H1 (cell line): ENCODE measurements around the gene NME7. TPM values are rescaled to one million over a fixed set of nuclear protein-coding genes. Genes with fewer than 3 reads are reported as not detected.

Source experiments
- CTCF ChIA-PET: fragments of 300-600 bp; sonication (Branson Sonifier 250); formaldehyde crosslinking; loops from one replicate; lab custom pipeline; 2021; ENCODE audit not compliant: partially characterized antibody; lab: Charles Lee
- POLR2A ChIA-PET: fragments of 300-600 bp; sonication (Branson Sonifier 250); formaldehyde crosslinking; loops from one replicate; lab custom pipeline; 2021; ENCODE audit warnings: inconsistent platforms; ENCODE audit not compliant: partially characterized antibody; lab: Charles Lee
- DNase-seq, 2 experiments: peaks; one replicate each; pipeline versions ENCODE4 v3.0.0 to v3.0.0-alpha.2; 2010 to 2022; ENCODE audit warnings: low spot score in 2 of 2, low read depth in 1 of 2, mixed read lengths in 1 of 2
- FAIRE-seq: peaks from 2 replicates; lab custom pipeline; 2011; peaks lifted over from hg19 to GRCh38; lab: Jason Lieb, UNC
- H2AFZ ChIP-seq: 2 replicates; pipeline ENCODE4 v1.8.1; 2012; ENCODE audit warnings: low read length, inconsistent platforms
- H2AK5ac ChIP-seq: 2 replicates; pipeline ENCODE4 v1.6.1; 2013; ENCODE audit warnings: low read depth, low read length
- H2BK120ac ChIP-seq: replicated peaks from 2 replicates; pipeline ENCODE3; 2013; ENCODE audit warnings: low read depth, low read length, inconsistent platforms
- H2BK12ac ChIP-seq: 2 replicates; pipeline ENCODE4 v1.6.1; 2013; ENCODE audit warnings: low read depth, low read length
- H2BK15ac ChIP-seq: 2 replicates; pipeline ENCODE4 v1.6.1; 2013; ENCODE audit warnings: low read length
- H2BK20ac ChIP-seq: 2 replicates; pipeline ENCODE4 v1.6.1; 2013; ENCODE audit warnings: low read length
- H2BK5ac ChIP-seq: 2 replicates; pipeline ENCODE4 v1.6.1; 2013; ENCODE audit warnings: low read depth, low read length
- H3K14ac ChIP-seq: 2 replicates; pipeline ENCODE4 v1.6.1; 2013; ENCODE audit warnings: inconsistent platforms; ENCODE audit not compliant: insufficient read length
- H3K18ac ChIP-seq: 2 replicates; pipeline ENCODE4 v1.6.1; 2013; ENCODE audit warnings: low read length; ENCODE audit errors: extremely low read depth
- H3K23ac ChIP-seq: 2 replicates; pipeline ENCODE4 v1.6.1; 2013; ENCODE audit warnings: inconsistent platforms; ENCODE audit not compliant: insufficient read length
- H3K23me2 ChIP-seq: 2 replicates; pipeline ENCODE4 v1.6.1; 2013; ENCODE audit warnings: low read depth, low read length
- H3K27ac ChIP-seq: 2 replicates; pipeline ENCODE4 v1.6.1; 2011; ENCODE audit warnings: low read depth, low read length, inconsistent platforms
- H3K27me3 ChIP-seq, 4 experiments: replicated peaks in 1 of 4; 1 replicate in 1 of 4; 2 replicates in 3 of 4; pipeline versions ENCODE4 v1.6.1 to v1.8.1; 2011 to 2013; ENCODE audit warnings: low read length in 3 of 4, mild to moderate bottlenecking in 3 of 4, inconsistent platforms in 2 of 4, mixed read lengths in 2 of 4, moderate library complexity in 1 of 4; ENCODE audit not compliant: control insufficient read depth in 3 of 4, insufficient read depth in 3 of 4; ENCODE audit errors: extremely low read depth in 1 of 4
- H3K36me3 ChIP-seq, 4 experiments: 2 replicates each; pipeline versions ENCODE4 v1.6.1 to v1.8.1; 2011 to 2013; ENCODE audit warnings: mild to moderate bottlenecking in 4 of 4, low read length in 3 of 4, moderate library complexity in 2 of 4, control low read depth in 1 of 4, inconsistent platforms in 1 of 4; ENCODE audit not compliant: insufficient read depth in 4 of 4, control insufficient read depth in 2 of 4
- H3K4ac ChIP-seq: replicated peaks from 2 replicates; pipeline ENCODE3; 2013; ENCODE audit warnings: low read length, low read depth, mixed read lengths, inconsistent platforms; ENCODE audit not compliant: insufficient read length
- H3K4me1 ChIP-seq, 4 experiments: replicated peaks in 1 of 4; 1 replicate in 1 of 4; 2 replicates in 3 of 4; pipeline versions ENCODE4 v1.6.1 to v1.8.1; 2011 to 2013; ENCODE audit warnings: low read length in 3 of 4, inconsistent platforms in 2 of 4, mixed read lengths in 1 of 4; ENCODE audit not compliant: insufficient read depth in 4 of 4, control insufficient read depth in 3 of 4
- H3K4me2 ChIP-seq, 2 experiments: 2 replicates each; pipeline versions ENCODE4 v1.6.1 to v1.8.1; 2011 to 2013; ENCODE audit warnings: low read depth in 2 of 2, low read length in 2 of 2, control low read depth in 1 of 2, inconsistent platforms in 1 of 2, mild to moderate bottlenecking in 1 of 2; ENCODE audit not compliant: insufficient read depth in 1 of 2
- H3K4me3 ChIP-seq, 4 experiments: fragments of 200-600, 300-600 bp in 1 of 4; sonication (generic), shearing (Covaris generic), sonication (Bioruptor Twin) in 1 of 4; 2 replicates each; pipeline versions ENCODE4 v1.5.1 to v1.8.1; 2011 to 2016; ENCODE audit warnings: low read length in 4 of 4, low read depth in 3 of 4, control low read depth in 2 of 4, inconsistent platforms in 2 of 4, mild to moderate bottlenecking in 2 of 4, mixed read lengths in 1 of 4, moderate library complexity in 1 of 4; ENCODE audit not compliant: insufficient read depth in 2 of 4; ENCODE audit errors: extremely low read depth in 1 of 4
- H3K56ac ChIP-seq: replicated peaks from 2 replicates; pipeline ENCODE3; 2013; ENCODE audit warnings: low read depth, mild to moderate bottlenecking, mixed read lengths, low read length, inconsistent platforms; ENCODE audit not compliant: insufficient read length
- H3K79me1 ChIP-seq: 2 replicates; pipeline ENCODE4 v1.6.1; 2013; ENCODE audit warnings: low read depth, low read length, control low read depth
- H3K79me2 ChIP-seq, 2 experiments: 2 replicates each; pipeline versions ENCODE4 v1.6.1 to v1.8.1; 2012 to 2013; ENCODE audit warnings: low read length in 2 of 2, mild to moderate bottlenecking in 2 of 2, inconsistent platforms in 1 of 2; ENCODE audit not compliant: insufficient read depth in 2 of 2, control insufficient read depth in 1 of 2
- H3K9ac ChIP-seq, 4 experiments: replicated peaks in 1 of 4; 1 replicate in 1 of 4; 2 replicates in 3 of 4; pipeline versions ENCODE4 v1.6.1 to v1.8.1; 2011 to 2013; ENCODE audit warnings: low read depth in 3 of 4, low read length in 3 of 4, control low read depth in 2 of 4, mild to moderate bottlenecking in 2 of 4, moderate library complexity in 2 of 4, inconsistent platforms in 1 of 4; ENCODE audit errors: extremely low read depth in 1 of 4
- H3K9me3 ChIP-seq, 2 experiments: 2 replicates each; pipeline versions ENCODE4 v1.6.1 to v1.8.1; 2012 to 2013; ENCODE audit warnings: mild to moderate bottlenecking in 2 of 2, moderate library complexity in 2 of 2, control low read depth in 1 of 2, inconsistent platforms in 1 of 2, low read depth in 1 of 2, low read length in 1 of 2, mixed read lengths in 1 of 2; ENCODE audit not compliant: insufficient read depth in 2 of 2
- H4K20me1 ChIP-seq, 2 experiments: replicated peaks in 1 of 2; 2 replicates each; pipeline versions ENCODE3 to v1.8.1; 2011 to 2013; ENCODE audit warnings: inconsistent platforms in 2 of 2, low read length in 2 of 2, mild to moderate bottlenecking in 1 of 2; ENCODE audit not compliant: insufficient read depth in 2 of 2, control insufficient read depth in 1 of 2
- H4K5ac ChIP-seq: 2 replicates; pipeline ENCODE4 v1.6.1; 2013; ENCODE audit warnings: low read length, low read depth, mixed read lengths, inconsistent platforms; ENCODE audit not compliant: insufficient read length
- H4K8ac ChIP-seq: 2 replicates; pipeline ENCODE4 v1.8.0; 2013; ENCODE audit warnings: mild to moderate bottlenecking, moderate library complexity, low read length, inconsistent platforms; ENCODE audit not compliant: insufficient read depth; ENCODE audit errors: extremely low read depth
- H4K91ac ChIP-seq: replicated peaks from 2 replicates; pipeline ENCODE3; 2013; ENCODE audit warnings: low read length, mixed read lengths, inconsistent platforms; ENCODE audit not compliant: insufficient read length
- CTBP2 ChIP-seq: IDR thresholded peaks from 2 replicates; pipeline ENCODE4 v1.7.0; 2011; ENCODE audit warnings: borderline replicate concordance, mild to moderate bottlenecking, moderate library complexity, mixed read lengths, low read length; ENCODE audit not compliant: insufficient read depth, insufficient read length
- WGBS, 2 experiments: shearing (Covaris generic) in 1 of 2; methylation state at CpG; one replicate each; pipeline versions ENCODE4 v1.1.6 to v1.1.7; 2013 to 2015; ENCODE audit warnings: low lambda C conversion rate in 2 of 2, mixed read lengths in 2 of 2, inconsistent platforms in 1 of 2, low coverage in 1 of 2, missing lambda C conversion rate in 1 of 2; ENCODE audit not compliant: insufficient replicate concordance in 2 of 2, insufficient coverage in 1 of 2, insufficient read length in 1 of 2; ENCODE audit errors: extremely low coverage in 1 of 2, missing lambda C conversion rate in 1 of 2; 5-methylcytosine and 5-hydroxymethylcytosine counted together
- polyA plus RNA-seq, 7 experiments: library from polyadenylated mRNA; depleted of rRNA in 3 of 7; stranded (reverse) in 5 of 7; unstranded in 2 of 7; fragments of >200 nt in 5 of 7; fragments of 200-250 nt in 2 of 7; gene quantifications; 1 replicate in 5 of 7; 2 replicates in 1 of 7; 4 replicates in 1 of 7; pipeline versions ENCODE4 v1.2.1 to v1.2.3, GENCODE V29; 2011 to 2013; ENCODE audit warnings: missing spikeins in 2 of 7, mixed read lengths in 2 of 7
- total RNA-seq: library from RNA; stranded (reverse); fragmentation: NEBNext Ultra II Directional; extraction: Animal tissue kit (Norgen Biotek cat#: 25700); gene quantifications from 2 replicates; pipeline ENCODE4 v1.2.1, GENCODE V29; 2021

Gene NME7
- total and polyA plus RNA-seq, 2 of the 8 experiments (the other 6 are each of a cell fraction or from before 2014, with no cell fraction given): 11.6 to 28.5 TPM

GRCh38 chr1:169092399-169092798 is 275.2 kb downstream of the NME7 start:
- no peak for FAIRE-seq
- H2BK15ac ChIP-seq: no peak overlapping the region
- H3K27ac ChIP-seq: no peak overlapping the region
- no peak overlapping the region for H3K14ac ChIP-seq
- H2AK5ac ChIP-seq: no peak overlapping the region
- CTCF ChIA-PET: interaction anchor here (0.7 to 1.3 kb wide), 2 partner anchors 8 to 489 kb away, joined by 3 read pairs; no protein-coding TSS in a partner anchor
- H2AFZ ChIP-seq: no peak overlapping the region
- no peaks in the 10 kb centered on the region for H3K23me2 ChIP-seq
- H2BK12ac ChIP-seq: no peak overlapping the region
- no peaks in the 10 kb centered on the region for H3K9me3 ChIP-seq
- no peak overlapping the region for H3K9ac ChIP-seq
- POLR2A ChIA-PET: interaction anchor here (0.5 to 4.1 kb wide), 2 partner anchors 14 to 20 kb away, joined by 3 to 20 read pairs; partner anchors contain the start of gene ATP1B1
- no peak overlapping the region for H4K5ac ChIP-seq
- H3K4me2 ChIP-seq: no peak overlapping the region
- no peaks in the 10 kb centered on the region for H3K79me1 ChIP-seq
- no peak overlapping the region for H3K23ac ChIP-seq
- no peak overlapping the region for H3K18ac ChIP-seq
- 94% methylated on average over 2 of the region's 2 CpGs; no CpG with 5 or more reads in 1 of the 2 experiments for WGBS, 2 experiments
- H3K4ac ChIP-seq: no peak overlapping the region
- H4K8ac ChIP-seq: no peak overlapping the region
- TF ChIP-seq CTBP2: no peak
- H2BK120ac ChIP-seq: no peak overlapping the region
- no peaks in the 10 kb centered on the region for H3K27me3 ChIP-seq
- no peaks in the 10 kb centered on the region for H3K36me3 ChIP-seq
- H2BK20ac ChIP-seq: no peak overlapping the region
- no peak overlapping the region for H3K56ac ChIP-seq
- no peak overlapping the region for H3K4me3 ChIP-seq
- DNase-seq: no peak
- peaks cover 0 to 3% (median 0%) of the 10 kb centered on the region in 4 experiments; a peak in 1 of 7 replicates for H3K4me1 ChIP-seq
- no peaks in the 10 kb centered on the region for H3K79me2 ChIP-seq
- H4K20me1 ChIP-seq: no peaks in the 10 kb centered on the region
- no peak overlapping the region for H4K91ac ChIP-seq
- no peak overlapping the region for H2BK5ac ChIP-seq
